Thyroid gland (tissue), 4 donors: Measurements from ENCODE around the gene MARCKSL1. TPM values are rescaled to one million over a fixed set of nuclear protein-coding genes. Genes with fewer than 3 reads are reported as not detected.

ENCODE experiments used
- DNase-seq, 2 donors: peaks; one replicate each; pipeline ENCODE4 v3.0.0-alpha.2; 2019
- H3K27ac ChIP-seq, 3 donors: fragments of 200-600 bp; sonication (generic); 1 replicate in 2 of 3; 2 replicates in 1 of 3; pipeline ENCODE4 v1.5.1; 2016 to 2019; ENCODE audit warnings: mild to moderate bottlenecking in 1 of 3, moderate library complexity in 1 of 3
- H3K27me3 ChIP-seq: fragments of 200-600 bp; sonication (generic); one replicate; pipeline ENCODE4 v1.5.1; 2019
- H3K36me3 ChIP-seq, 2 donors: fragments of 200-600 bp; sonication (generic); one replicate each; pipeline ENCODE4 v1.5.1; 2016 to 2019
- H3K4me1 ChIP-seq, 2 donors: fragments of 200-600 bp; sonication (generic); one replicate each; pipeline ENCODE4 v1.5.1; 2017 to 2019
- H3K4me3 ChIP-seq, 3 donors: fragments of 200-600 bp; sonication (generic); replicated peaks in 1 of 3; 1 replicate in 2 of 3; 2 replicates in 1 of 3; pipeline ENCODE4 v1.5.1; 2016; ENCODE audit warnings: mild to moderate bottlenecking in 1 of 3
- H3K9me3 ChIP-seq: fragments of 200-600 bp; sonication (generic); one replicate; pipeline ENCODE4 v1.5.1; 2017
- POLR2A ChIP-seq, 2 donors: fragments of 450-650 bp; IDR thresholded peaks; one replicate each; pipeline ENCODE4 v1.6.1; 2017; ENCODE audit warnings: antibody characterized with exemption in 2 of 2, mild to moderate bottlenecking in 2 of 2, moderate library complexity in 1 of 2
- WGBS, 2 donors: methylation state at CpG; one replicate each; pipeline ENCODE4 v1.1.5; 2017; 5-methylcytosine and 5-hydroxymethylcytosine counted together
- intact Hi-C: fragments of 100-400 bp; cut with DNase I; formaldehyde crosslinking; loops from one replicate; pipeline ENCODE4 v1.15.1; 2023
- total RNA-seq, 4 donors: library from RNA; depleted of rRNA; stranded (reverse); fragments of >200 nt; gene quantifications; one replicate each; pipeline ENCODE4 v1.2.3, GENCODE V29; 2016
- TF ChIP-seq, protein P1 (sequence below), 6 experiments: fragments of 200-600 bp in 3 of 6; fragments of 450-650 bp in 3 of 6; sonication (generic) in 3 of 6; IDR thresholded peaks; one replicate each; pipeline ENCODE4 v1.5.1; 2016 to 2019; ENCODE audit warnings: antibody characterized with exemption in 6 of 6, mild to moderate bottlenecking in 2 of 6, inconsistent platforms in 1 of 6, moderate library complexity in 1 of 6

The MARCKSL1 gene
- total RNA-seq, 4 donors from 2014 or later, result 62.1 to 97.3 (median 70.6) TPM

DNA sequence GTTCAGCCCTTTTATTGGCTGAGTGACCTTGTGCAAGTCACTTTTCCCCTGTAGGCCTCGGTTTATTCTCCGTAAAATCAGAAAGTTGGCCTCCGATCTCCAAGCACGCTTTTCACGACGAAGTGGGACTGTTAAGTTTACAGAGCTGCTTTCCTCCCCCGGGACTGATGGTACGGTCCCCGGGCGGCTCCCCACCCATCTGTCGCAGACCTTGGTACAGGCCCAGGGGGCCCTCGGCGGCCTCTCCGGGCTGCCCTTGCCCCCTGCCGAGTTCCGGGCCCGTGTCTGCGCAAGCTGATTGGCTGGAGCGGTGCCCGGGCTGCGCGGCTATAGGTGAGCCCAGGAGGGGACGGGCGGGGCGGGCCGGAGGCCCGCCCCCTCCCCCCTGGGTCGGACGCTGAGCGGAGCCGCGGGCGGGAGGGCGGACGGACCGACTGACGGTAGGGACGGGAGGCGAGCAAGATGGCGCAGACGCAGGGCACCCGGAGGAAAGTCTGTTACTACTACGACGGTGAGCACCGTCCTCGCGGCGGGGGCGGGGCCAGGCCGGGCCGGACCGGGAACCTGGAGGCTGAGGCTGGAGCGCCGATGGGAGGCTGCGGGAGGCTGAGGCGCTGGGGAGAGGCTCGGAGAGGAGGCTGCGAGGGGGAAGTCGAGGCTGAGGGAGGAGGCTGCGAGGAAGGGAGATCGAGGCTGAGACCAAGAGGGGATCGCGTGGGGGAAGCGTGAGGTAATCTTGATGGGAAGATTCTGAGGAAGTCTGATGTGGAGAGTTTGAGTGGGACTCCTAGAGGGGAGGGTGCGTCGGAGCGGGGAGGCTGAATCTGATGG lies 44.1 kb downstream of the MARCKSL1 start, which contains the start of gene HDAC1:
TSS of gene HDAC1 (plus strand) at position 376 of the 831 bp plus-strand sequence. CDS start at position 463, 87 bp downstream.
- intact Hi-C loops, result loop anchor here (10.0 kb wide), 1 partner anchor 57 kb away; no protein-coding TSS in a partner anchor
- DNase-seq, result peak; percentile 99
- 1 to 2% methylated on average over 33 to 35 of the region's 67 CpGs for WGBS, 2 donors
- Histone ChIP-seq H3K27me3 (no peaks in the 10 kb centered on the region), H3K4me1 (peaks cover 0 to 14% of the 10 kb centered on the region in 2 donors), H3K27ac (peak within 1 kb of the TSS; percentile 78 to 91 (median 79)), H3K4me3 (peak within 1 kb of the TSS; percentile 78 to 98 (median 91)), H3K9me3 (no peaks in the 10 kb centered on the region), H3K36me3 (no peaks in the 10 kb centered on the region)
- peak; percentile 13 to 75 for TF ChIP-seq POLR2A (IDR thresholded peaks at IDR 0.05)
- TF ChIP-seq, protein P1, sequence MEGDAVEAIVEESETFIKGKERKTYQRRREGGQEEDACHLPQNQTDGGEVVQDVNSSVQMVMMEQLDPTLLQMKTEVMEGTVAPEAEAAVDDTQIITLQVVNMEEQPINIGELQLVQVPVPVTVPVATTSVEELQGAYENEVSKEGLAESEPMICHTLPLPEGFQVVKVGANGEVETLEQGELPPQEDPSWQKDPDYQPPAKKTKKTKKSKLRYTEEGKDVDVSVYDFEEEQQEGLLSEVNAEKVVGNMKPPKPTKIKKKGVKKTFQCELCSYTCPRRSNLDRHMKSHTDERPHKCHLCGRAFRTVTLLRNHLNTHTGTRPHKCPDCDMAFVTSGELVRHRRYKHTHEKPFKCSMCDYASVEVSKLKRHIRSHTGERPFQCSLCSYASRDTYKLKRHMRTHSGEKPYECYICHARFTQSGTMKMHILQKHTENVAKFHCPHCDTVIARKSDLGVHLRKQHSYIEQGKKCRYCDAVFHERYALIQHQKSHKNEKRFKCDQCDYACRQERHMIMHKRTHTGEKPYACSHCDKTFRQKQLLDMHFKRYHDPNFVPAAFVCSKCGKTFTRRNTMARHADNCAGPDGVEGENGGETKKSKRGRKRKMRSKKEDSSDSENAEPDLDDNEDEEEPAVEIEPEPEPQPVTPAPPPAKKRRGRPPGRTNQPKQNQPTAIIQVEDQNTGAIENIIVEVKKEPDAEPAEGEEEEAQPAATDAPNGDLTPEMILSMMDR (IDR thresholded peaks at IDR 0.05), result peak in 1 of 6 experiments; percentile 3

DNA sequence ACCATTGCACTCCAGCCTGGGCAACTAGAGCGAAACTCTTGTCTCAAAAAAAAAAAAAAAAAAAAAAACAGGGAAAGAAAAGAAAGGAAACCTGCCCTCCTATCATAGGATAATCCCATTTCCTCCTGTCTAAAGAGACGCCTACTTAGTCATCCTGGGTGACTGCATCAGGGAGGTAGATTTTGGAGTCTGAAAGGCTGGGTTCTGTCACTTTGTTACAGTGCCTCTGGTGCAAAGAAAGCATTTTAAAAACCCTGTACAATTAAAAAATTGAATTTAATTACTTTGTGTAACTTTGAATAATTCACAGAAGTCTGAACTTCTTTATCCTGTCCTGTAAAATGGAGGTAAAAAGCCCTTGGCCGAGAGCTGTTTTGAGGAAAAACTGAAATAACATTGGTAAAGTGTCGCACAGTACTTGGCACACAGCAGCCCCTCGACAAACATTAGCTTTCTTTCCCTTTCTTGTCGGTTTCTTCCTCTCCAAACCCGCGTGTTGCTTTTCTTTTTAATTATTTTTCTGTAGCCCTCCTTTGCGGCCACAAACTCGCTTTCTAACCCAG lies 44.8 kb downstream of the MARCKSL1 start:
- no peak for DNase-seq
- intact Hi-C loops, result loop anchor here (10.0 kb wide), 1 partner anchor 56 kb away; no protein-coding TSS in a partner anchor
- WGBS, 2 donors, result 69 to 73% methylated on average over 10 of the region's 10 CpGs
- Histone ChIP-seq H3K4me3 (peak overlapping the region in 2 of 3 donors; percentile 78 to 98), H3K9me3 (no peaks in the 10 kb centered on the region), H3K36me3 (no peaks in the 10 kb centered on the region), H3K27ac (peak overlapping the region; percentile 78 to 91 (median 79)), H3K4me1 (peaks cover 0 to 14% of the 10 kb centered on the region in 2 donors), H3K27me3 (no peaks in the 10 kb centered on the region)
- TF ChIP-seq POLR2A (IDR thresholded peaks at IDR 0.05), result no peak
- TF ChIP-seq, protein P1 (IDR thresholded peaks at IDR 0.05), result no peak

DNA sequence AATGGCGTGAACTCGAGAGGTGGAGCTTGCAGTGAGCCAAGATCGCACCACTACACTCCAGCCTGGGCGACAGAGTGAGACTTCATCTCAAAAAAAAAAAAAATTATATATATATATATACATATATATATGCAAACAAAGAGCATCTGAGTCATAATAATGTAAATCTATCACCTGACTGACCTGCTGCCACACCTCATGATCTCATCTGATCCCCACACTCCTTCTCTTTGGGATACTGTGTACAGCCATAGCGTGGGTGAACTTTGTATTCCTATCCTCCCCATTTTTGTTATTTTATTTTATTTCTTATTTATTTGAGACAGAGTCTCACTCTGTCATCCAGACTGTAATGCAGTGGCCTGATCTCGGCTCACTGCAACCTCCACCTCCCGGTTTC lies 46.8 kb downstream of the MARCKSL1 start:
- TF ChIP-seq, protein P1 (IDR thresholded peaks at IDR 0.05), result no peak
- no peak for TF ChIP-seq POLR2A (IDR thresholded peaks at IDR 0.05)

DNA sequence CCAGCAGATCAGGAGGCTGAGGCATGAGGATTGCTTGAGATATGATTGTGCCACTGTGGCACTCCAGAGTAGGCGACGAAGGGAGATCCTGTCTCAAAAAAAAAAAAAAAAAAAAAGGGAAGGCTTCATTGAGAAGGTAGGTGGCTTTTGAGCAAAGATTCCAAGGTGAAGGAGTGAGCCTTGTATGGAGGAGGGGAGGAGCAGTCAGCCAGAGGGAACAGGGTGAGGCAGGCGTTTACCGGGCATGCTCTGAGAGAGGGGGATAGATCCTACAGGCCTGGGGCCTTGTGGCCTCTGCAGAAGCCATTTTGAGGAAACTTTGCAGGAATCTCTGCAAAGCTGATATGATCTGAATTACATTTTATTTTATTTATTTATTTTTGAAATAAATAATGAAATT lies 49.3 kb downstream of the MARCKSL1 start:
- intact Hi-C loops, result no loop called here
- WGBS, 2 donors, result 48 to 62% methylated on average over 4 of the region's 4 CpGs
- H3K36me3 ChIP-seq, result no peaks in the 10 kb centered on the region
- H3K27me3 ChIP-seq, result no peaks in the 10 kb centered on the region
- TF ChIP-seq POLR2A (IDR thresholded peaks at IDR 0.05), result no peak
- TF ChIP-seq, protein P1 (IDR thresholded peaks at IDR 0.05), result no peak
- no peak overlapping the region for H3K27ac ChIP-seq
- peaks cover 0 to 5% of the 10 kb centered on the region in 2 donors for H3K4me1 ChIP-seq
- peak; percentile 68 to 72 for DNase-seq
- no peak overlapping the region for H3K4me3 ChIP-seq
- no peaks in the 10 kb centered on the region for H3K9me3 ChIP-seq

More for the DNA sequence above, 46.8 kb downstream of the MARCKSL1 start:
- Histone ChIP-seq H3K9me3 (no peaks in the 10 kb centered on the region), H3K36me3 (no peaks in the 10 kb centered on the region), H3K27me3 (no peaks in the 10 kb centered on the region), H3K27ac (no peak overlapping the region), H3K4me1 (peaks cover 0 to 14% of the 10 kb centered on the region in 2 donors), H3K4me3 (no peak overlapping the region)
- intact Hi-C loops, result no loop called here
- no peak for DNase-seq
- WGBS, 2 donors, result 92 to 96% methylated on average over 7 of the region's 7 CpGs
